H1 (cell line): ENCODE measurements around the gene PTPRD. TPM values are rescaled to one million over a fixed set of nuclear protein-coding genes. Genes with fewer than 3 reads are reported as not detected.

Experiments
- CTCF ChIA-PET: fragments of 300-600 bp; sonication (Branson Sonifier 250); formaldehyde crosslinking; loops from one replicate; lab custom pipeline; 2021; ENCODE audit not compliant: partially characterized antibody; lab: Charles Lee
- POLR2A ChIA-PET: fragments of 300-600 bp; sonication (Branson Sonifier 250); formaldehyde crosslinking; loops from one replicate; lab custom pipeline; 2021; ENCODE audit warnings: inconsistent platforms; ENCODE audit not compliant: partially characterized antibody; lab: Charles Lee
- DNase-seq, 2 experiments: peaks; one replicate each; pipeline versions ENCODE4 v3.0.0 to v3.0.0-alpha.2; 2010 to 2022; ENCODE audit warnings: low spot score in 2 of 2, low read depth in 1 of 2, mixed read lengths in 1 of 2
- FAIRE-seq: peaks from 2 replicates; lab custom pipeline; 2011; peaks lifted over from hg19 to GRCh38; lab: Jason Lieb, UNC
- H2AFZ ChIP-seq: 2 replicates; pipeline ENCODE4 v1.8.1; 2012; ENCODE audit warnings: low read length, inconsistent platforms
- H2AK5ac ChIP-seq: 2 replicates; pipeline ENCODE4 v1.6.1; 2013; ENCODE audit warnings: low read depth, low read length
- H2BK120ac ChIP-seq: replicated peaks from 2 replicates; pipeline ENCODE3; 2013; ENCODE audit warnings: low read depth, low read length, inconsistent platforms
- H2BK12ac ChIP-seq: 2 replicates; pipeline ENCODE4 v1.6.1; 2013; ENCODE audit warnings: low read depth, low read length
- H2BK15ac ChIP-seq: 2 replicates; pipeline ENCODE4 v1.6.1; 2013; ENCODE audit warnings: low read length
- H2BK20ac ChIP-seq: 2 replicates; pipeline ENCODE4 v1.6.1; 2013; ENCODE audit warnings: low read length
- H2BK5ac ChIP-seq: 2 replicates; pipeline ENCODE4 v1.6.1; 2013; ENCODE audit warnings: low read depth, low read length
- H3K14ac ChIP-seq: 2 replicates; pipeline ENCODE4 v1.6.1; 2013; ENCODE audit warnings: inconsistent platforms; ENCODE audit not compliant: insufficient read length
- H3K18ac ChIP-seq: 2 replicates; pipeline ENCODE4 v1.6.1; 2013; ENCODE audit warnings: low read length; ENCODE audit errors: extremely low read depth
- H3K23ac ChIP-seq: 2 replicates; pipeline ENCODE4 v1.6.1; 2013; ENCODE audit warnings: inconsistent platforms; ENCODE audit not compliant: insufficient read length
- H3K23me2 ChIP-seq: 2 replicates; pipeline ENCODE4 v1.6.1; 2013; ENCODE audit warnings: low read depth, low read length
- H3K27ac ChIP-seq: 2 replicates; pipeline ENCODE4 v1.6.1; 2011; ENCODE audit warnings: low read depth, low read length, inconsistent platforms
- H3K27me3 ChIP-seq, 4 experiments: replicated peaks in 1 of 4; 1 replicate in 1 of 4; 2 replicates in 3 of 4; pipeline versions ENCODE4 v1.6.1 to v1.8.1; 2011 to 2013; ENCODE audit warnings: low read length in 3 of 4, mild to moderate bottlenecking in 3 of 4, inconsistent platforms in 2 of 4, mixed read lengths in 2 of 4, moderate library complexity in 1 of 4; ENCODE audit not compliant: control insufficient read depth in 3 of 4, insufficient read depth in 3 of 4; ENCODE audit errors: extremely low read depth in 1 of 4
- H3K36me3 ChIP-seq, 4 experiments: 2 replicates each; pipeline versions ENCODE4 v1.6.1 to v1.8.1; 2011 to 2013; ENCODE audit warnings: mild to moderate bottlenecking in 4 of 4, low read length in 3 of 4, moderate library complexity in 2 of 4, control low read depth in 1 of 4, inconsistent platforms in 1 of 4; ENCODE audit not compliant: insufficient read depth in 4 of 4, control insufficient read depth in 2 of 4
- H3K4ac ChIP-seq: replicated peaks from 2 replicates; pipeline ENCODE3; 2013; ENCODE audit warnings: low read length, low read depth, mixed read lengths, inconsistent platforms; ENCODE audit not compliant: insufficient read length
- H3K4me1 ChIP-seq, 4 experiments: replicated peaks in 1 of 4; 1 replicate in 1 of 4; 2 replicates in 3 of 4; pipeline versions ENCODE4 v1.6.1 to v1.8.1; 2011 to 2013; ENCODE audit warnings: low read length in 3 of 4, inconsistent platforms in 2 of 4, mixed read lengths in 1 of 4; ENCODE audit not compliant: insufficient read depth in 4 of 4, control insufficient read depth in 3 of 4
- H3K4me2 ChIP-seq, 2 experiments: 2 replicates each; pipeline versions ENCODE4 v1.6.1 to v1.8.1; 2011 to 2013; ENCODE audit warnings: low read depth in 2 of 2, low read length in 2 of 2, control low read depth in 1 of 2, inconsistent platforms in 1 of 2, mild to moderate bottlenecking in 1 of 2; ENCODE audit not compliant: insufficient read depth in 1 of 2
- H3K4me3 ChIP-seq, 4 experiments: fragments of 200-600, 300-600 bp in 1 of 4; sonication (generic), shearing (Covaris generic), sonication (Bioruptor Twin) in 1 of 4; 2 replicates each; pipeline versions ENCODE4 v1.5.1 to v1.8.1; 2011 to 2016; ENCODE audit warnings: low read length in 4 of 4, low read depth in 3 of 4, control low read depth in 2 of 4, inconsistent platforms in 2 of 4, mild to moderate bottlenecking in 2 of 4, mixed read lengths in 1 of 4, moderate library complexity in 1 of 4; ENCODE audit not compliant: insufficient read depth in 2 of 4; ENCODE audit errors: extremely low read depth in 1 of 4
- H3K56ac ChIP-seq: replicated peaks from 2 replicates; pipeline ENCODE3; 2013; ENCODE audit warnings: low read depth, mild to moderate bottlenecking, mixed read lengths, low read length, inconsistent platforms; ENCODE audit not compliant: insufficient read length
- H3K79me1 ChIP-seq: 2 replicates; pipeline ENCODE4 v1.6.1; 2013; ENCODE audit warnings: low read depth, low read length, control low read depth
- H3K79me2 ChIP-seq, 2 experiments: 2 replicates each; pipeline versions ENCODE4 v1.6.1 to v1.8.1; 2012 to 2013; ENCODE audit warnings: low read length in 2 of 2, mild to moderate bottlenecking in 2 of 2, inconsistent platforms in 1 of 2; ENCODE audit not compliant: insufficient read depth in 2 of 2, control insufficient read depth in 1 of 2
- H3K9ac ChIP-seq, 4 experiments: replicated peaks in 1 of 4; 1 replicate in 1 of 4; 2 replicates in 3 of 4; pipeline versions ENCODE4 v1.6.1 to v1.8.1; 2011 to 2013; ENCODE audit warnings: low read depth in 3 of 4, low read length in 3 of 4, control low read depth in 2 of 4, mild to moderate bottlenecking in 2 of 4, moderate library complexity in 2 of 4, inconsistent platforms in 1 of 4; ENCODE audit errors: extremely low read depth in 1 of 4
- H3K9me3 ChIP-seq, 2 experiments: 2 replicates each; pipeline versions ENCODE4 v1.6.1 to v1.8.1; 2012 to 2013; ENCODE audit warnings: mild to moderate bottlenecking in 2 of 2, moderate library complexity in 2 of 2, control low read depth in 1 of 2, inconsistent platforms in 1 of 2, low read depth in 1 of 2, low read length in 1 of 2, mixed read lengths in 1 of 2; ENCODE audit not compliant: insufficient read depth in 2 of 2
- H4K20me1 ChIP-seq, 2 experiments: replicated peaks in 1 of 2; 2 replicates each; pipeline versions ENCODE3 to v1.8.1; 2011 to 2013; ENCODE audit warnings: inconsistent platforms in 2 of 2, low read length in 2 of 2, mild to moderate bottlenecking in 1 of 2; ENCODE audit not compliant: insufficient read depth in 2 of 2, control insufficient read depth in 1 of 2
- H4K5ac ChIP-seq: 2 replicates; pipeline ENCODE4 v1.6.1; 2013; ENCODE audit warnings: low read length, low read depth, mixed read lengths, inconsistent platforms; ENCODE audit not compliant: insufficient read length
- H4K8ac ChIP-seq: 2 replicates; pipeline ENCODE4 v1.8.0; 2013; ENCODE audit warnings: mild to moderate bottlenecking, moderate library complexity, low read length, inconsistent platforms; ENCODE audit not compliant: insufficient read depth; ENCODE audit errors: extremely low read depth
- H4K91ac ChIP-seq: replicated peaks from 2 replicates; pipeline ENCODE3; 2013; ENCODE audit warnings: low read length, mixed read lengths, inconsistent platforms; ENCODE audit not compliant: insufficient read length
- ASH2L ChIP-seq: fragments of 200-600, 300-600 bp; sonication (generic); IDR thresholded peaks from one replicate; pipeline ENCODE4 v1.7.1; 2017; ENCODE audit warnings: low read length
- ATF3 ChIP-seq: IDR thresholded peaks from 2 replicates; pipeline ENCODE4 v1.6.1; 2011; ENCODE audit warnings: low read depth, mild to moderate bottlenecking, low read length; ENCODE audit not compliant: insufficient read depth
- CBX8 ChIP-seq: fragments of 300-800, 300-1000 bp; sonication (generic); IDR thresholded peaks from 2 replicates; pipeline ENCODE4 v1.7.1; 2016; ENCODE audit warnings: low read depth, low read length, borderline replicate concordance
- CTCF ChIP-seq, 3 experiments: IDR thresholded peaks; 1 replicate in 2 of 3; 2 replicates in 1 of 3; pipeline versions ENCODE4 v1.5.1 to v1.6.1; 2011; ENCODE audit warnings: low read length in 3 of 3, mild to moderate bottlenecking in 3 of 3, inconsistent platforms in 2 of 3, low read depth in 1 of 3, moderate library complexity in 1 of 3; ENCODE audit not compliant: insufficient read depth in 1 of 3; ENCODE audit errors: control extremely low read depth in 1 of 3
- E2F6 ChIP-seq: IDR thresholded peaks from 2 replicates; pipeline ENCODE4 v1.6.1; 2012; ENCODE audit warnings: inconsistent platforms
- GABPA ChIP-seq: IDR thresholded peaks from 2 replicates; pipeline ENCODE4 v1.6.1; 2011; ENCODE audit warnings: mild to moderate bottlenecking, low read length, moderate library complexity, borderline replicate concordance; ENCODE audit not compliant: insufficient read depth
- MAFK ChIP-seq: IDR thresholded peaks from 2 replicates; pipeline ENCODE4 v1.6.1; 2012; ENCODE audit warnings: low read depth, mild to moderate bottlenecking, improper control_type of control experiment, low read length
- PHF8 ChIP-seq: fragments of 200-600 bp; sonication (generic); conservative IDR thresholded peaks from 2 replicates; pipeline ENCODE4 v1.7.1; 2012; ENCODE audit warnings: low read depth, mild to moderate bottlenecking, inconsistent platforms, low read length, moderate library complexity
- SP1 ChIP-seq: IDR thresholded peaks from 2 replicates; pipeline ENCODE4 v1.6.1; 2011; ENCODE audit warnings: low read depth, low read length
- TBP ChIP-seq: IDR thresholded peaks from 2 replicates; pipeline ENCODE4 v1.6.1; 2011; ENCODE audit warnings: low read depth, low read length, improper control_type of control experiment
- WGBS, 2 experiments: shearing (Covaris generic) in 1 of 2; methylation state at CpG; one replicate each; pipeline versions ENCODE4 v1.1.6 to v1.1.7; 2013 to 2015; ENCODE audit warnings: low lambda C conversion rate in 2 of 2, mixed read lengths in 2 of 2, inconsistent platforms in 1 of 2, low coverage in 1 of 2, missing lambda C conversion rate in 1 of 2; ENCODE audit not compliant: insufficient replicate concordance in 2 of 2, insufficient coverage in 1 of 2, insufficient read length in 1 of 2; ENCODE audit errors: extremely low coverage in 1 of 2, missing lambda C conversion rate in 1 of 2; 5-methylcytosine and 5-hydroxymethylcytosine counted together
- polyA plus RNA-seq, 7 experiments: library from polyadenylated mRNA; depleted of rRNA in 3 of 7; stranded (reverse) in 5 of 7; unstranded in 2 of 7; fragments of >200 nt in 5 of 7; fragments of 200-250 nt in 2 of 7; gene quantifications; 1 replicate in 5 of 7; 2 replicates in 1 of 7; 4 replicates in 1 of 7; pipeline versions ENCODE4 v1.2.1 to v1.2.3, GENCODE V29; 2011 to 2013; ENCODE audit warnings: missing spikeins in 2 of 7, mixed read lengths in 2 of 7
- total RNA-seq: library from RNA; stranded (reverse); fragmentation: NEBNext Ultra II Directional; extraction: Animal tissue kit (Norgen Biotek cat#: 25700); gene quantifications from 2 replicates; pipeline ENCODE4 v1.2.1, GENCODE V29; 2021

The PTPRD gene
- total and polyA plus RNA-seq, 2 of the 8 experiments (the other 6 are each of a cell fraction or from before 2014, with no cell fraction given) = 17.2 to 77.0 TPM

GRCh38 chr9:9437641-9438040 is 1175.2 kb downstream of the PTPRD start:
- DNase-seq = no peak
- H3K4ac ChIP-seq = no peak overlapping the region
- peaks cover 0 to 4% (median 0%) of the 10 kb centered on the region in 4 experiments; a peak in 2 of 7 replicates for H3K4me1 ChIP-seq
- H3K4me2 ChIP-seq = no peak overlapping the region
- no peak overlapping the region for H4K91ac ChIP-seq
- H3K27ac ChIP-seq = no peak overlapping the region
- H3K79me1 ChIP-seq = no peaks in the 10 kb centered on the region
- no peak overlapping the region for H2BK15ac ChIP-seq
- no peaks in the 10 kb centered on the region for H3K27me3 ChIP-seq
- H3K23me2 ChIP-seq = no peaks in the 10 kb centered on the region
- no peak overlapping the region for H4K8ac ChIP-seq
- no peak overlapping the region for H2BK5ac ChIP-seq
- CTCF ChIA-PET = no interaction called here
- H3K9me3 ChIP-seq = no peaks in the 10 kb centered on the region
- H3K79me2 ChIP-seq = no peaks in the 10 kb centered on the region
- no peak overlapping the region for H2BK12ac ChIP-seq
- H2BK20ac ChIP-seq = no peak overlapping the region
- H2AK5ac ChIP-seq = no peak overlapping the region
- no peak overlapping the region for H2BK120ac ChIP-seq
- H3K4me3 ChIP-seq = no peak overlapping the region
- no peak for FAIRE-seq
- WGBS, 2 experiments = 96% methylated on average over 4 of the region's 4 CpGs; no CpG with 5 or more reads in 1 of the 2 experiments
- no peak overlapping the region for H4K5ac ChIP-seq
- POLR2A ChIA-PET = no interaction called here
- no peaks in the 10 kb centered on the region for H3K36me3 ChIP-seq
- no peak overlapping the region for H3K9ac ChIP-seq
- no peaks in the 10 kb centered on the region for H4K20me1 ChIP-seq
- no peak overlapping the region for H3K14ac ChIP-seq
- H2AFZ ChIP-seq = no peak overlapping the region
- no peak overlapping the region for H3K23ac ChIP-seq
- no peak overlapping the region for H3K18ac ChIP-seq
- no peak overlapping the region for H3K56ac ChIP-seq
- TF ChIP-seq TBP = no peak
- TF ChIP-seq ASH2L = no peak
- no peak for TF ChIP-seq E2F6
- TF ChIP-seq SP1 = no peak
- no peak for TF ChIP-seq ATF3
- no peak for TF ChIP-seq PHF8
- TF ChIP-seq CBX8 = no peak
- TF ChIP-seq MAFK = no peak
- TF ChIP-seq CTCF (IDR thresholded peaks at IDR 0.05; ENCODE audit: control extremely low read depth in 1 of 3, insufficient read depth in 1 of 3, low read depth in 1 of 3, low read length in 3 of 3) = no peak
- no peak for TF ChIP-seq GABPA
